Endothelial cell of umbilical vein (primary cell): ENCODE results near the gene EFHB. TPM values are rescaled to one million over a fixed set of nuclear protein-coding genes. Genes with fewer than 3 reads are reported as not detected.
A peak's percentile ranks its signal among the peaks of the same experiment; 100 is the strongest.

Experiments used
- BruUV-seq: library from RNA; stranded (reverse); fragments of 400-500 nt; replicated peaks from 2 replicates; lab custom pipeline; 2021; lab: Mats Ljungman, UMichigan
- CTCF ChIA-PET: fragments of 300-600, 350-600 bp; sonication (Branson Sonifier 250); formaldehyde crosslinking; loops from one replicate; lab custom pipeline; 2021; ENCODE audit warnings: antibody characterized with exemption, inconsistent platforms; lab: Charles Lee
- POLR2A ChIA-PET: fragments of 300-600, 350-600 bp; sonication (Branson Sonifier 250); formaldehyde crosslinking; loops from one replicate; lab custom pipeline; 2021; ENCODE audit warnings: antibody characterized with exemption, inconsistent platforms; lab: Charles Lee
- DNase-seq: peaks from one replicate; pipeline ENCODE4 v3.0.0-alpha.2; 2011; ENCODE audit warnings: low read depth, low spot score
- FAIRE-seq: peaks from 2 replicates; lab custom pipeline; 2011; peaks lifted over from hg19 to GRCh38; lab: Jason Lieb, UNC
- H2AFZ ChIP-seq: 2 replicates; pipeline ENCODE4 v1.6.0; 2012; ENCODE audit warnings: low read depth, low read length, control low read depth, inconsistent platforms
- H3K27ac ChIP-seq: 2 replicates; pipeline ENCODE4 v1.5.1; 2011; ENCODE audit warnings: low read depth, mild to moderate bottlenecking, control low read depth, low read length, moderate library complexity; ENCODE audit not compliant: insufficient read depth
- H3K27me3 ChIP-seq, 2 experiments: 2 replicates each; pipeline versions ENCODE4 v1.6.0 to v1.6.1; 2011; ENCODE audit warnings: low read length in 2 of 2, mixed read lengths in 1 of 2; ENCODE audit not compliant: control insufficient read depth in 2 of 2, insufficient read depth in 2 of 2
- H3K36me3 ChIP-seq, 2 experiments: 2 replicates in 1 of 2; 3 replicates in 1 of 2; pipeline ENCODE4 v1.5.1; 2011; ENCODE audit warnings: low read length in 2 of 2, mild to moderate bottlenecking in 1 of 2, moderate library complexity in 1 of 2; ENCODE audit not compliant: control insufficient read depth in 2 of 2, insufficient read depth in 2 of 2; ENCODE audit errors: extremely low read depth in 1 of 2
- H3K4me1 ChIP-seq: 3 replicates; pipeline ENCODE4 v1.5.1; 2011; ENCODE audit warnings: mild to moderate bottlenecking, low read length; ENCODE audit not compliant: control insufficient read depth, insufficient read depth; ENCODE audit errors: extremely low read depth
- H3K4me2 ChIP-seq: 2 replicates; pipeline ENCODE4 v1.6.1; 2011; ENCODE audit warnings: low read length, control low read depth, mixed read lengths; ENCODE audit not compliant: insufficient read depth
- H3K4me3 ChIP-seq, 3 experiments: fragments of 200-600 bp in 1 of 3; sonication (generic), shearing (Covaris generic) in 1 of 3; replicated peaks in 1 of 3; 2 replicates each; pipeline ENCODE4 v1.5.1; 2011 to 2016; ENCODE audit warnings: control low read depth in 3 of 3, low read length in 3 of 3, mild to moderate bottlenecking in 2 of 3, inconsistent platforms in 1 of 3, low read depth in 1 of 3, moderate library complexity in 1 of 3; ENCODE audit not compliant: insufficient read depth in 1 of 3
- H3K79me2 ChIP-seq: 2 replicates; pipeline ENCODE4 v1.6.0; 2012; ENCODE audit warnings: low read length, inconsistent platforms; ENCODE audit not compliant: control insufficient read depth, insufficient read depth
- H3K9ac ChIP-seq: replicated peaks from 2 replicates; pipeline ENCODE3; 2011; ENCODE audit warnings: low read length, control low read depth; ENCODE audit not compliant: insufficient read depth; ENCODE audit errors: extremely low read depth
- H3K9me1 ChIP-seq: replicated peaks from 3 replicates; pipeline ENCODE4 v1.6.0; 2011; ENCODE audit warnings: mild to moderate bottlenecking, low read length; ENCODE audit not compliant: control insufficient read depth, insufficient read depth; ENCODE audit errors: extremely low read depth
- H3K9me3 ChIP-seq: replicated peaks from 2 replicates; pipeline ENCODE4 v1.5.1; 2012; ENCODE audit warnings: low read length, inconsistent platforms; ENCODE audit not compliant: control insufficient read depth, insufficient read depth
- H4K20me1 ChIP-seq: replicated peaks from 2 replicates; pipeline ENCODE3; 2011; ENCODE audit warnings: mild to moderate bottlenecking, low read length; ENCODE audit not compliant: control insufficient read depth, insufficient read depth; ENCODE audit errors: extremely low read depth
- CTCF ChIP-seq, 2 donors: IDR thresholded peaks; 1 replicate in 1 of 2; 2 replicates in 1 of 2; pipeline ENCODE4 v1.5.1; 2011; ENCODE audit warnings: low read length in 2 of 2, mild to moderate bottlenecking in 2 of 2, moderate library complexity in 2 of 2, control low read depth in 1 of 2, inconsistent platforms in 1 of 2, low read depth in 1 of 2; ENCODE audit not compliant: insufficient read depth in 1 of 2; ENCODE audit errors: extremely low read depth in 1 of 2
- GATA2 ChIP-seq: IDR thresholded peaks from 2 replicates; pipeline ENCODE4 v1.7.0; 2011; ENCODE audit warnings: low read depth, mild to moderate bottlenecking, moderate library complexity, mixed read lengths, low read length; ENCODE audit not compliant: insufficient read length, insufficient read depth
- JUN ChIP-seq: IDR thresholded peaks from 2 replicates; pipeline ENCODE4 v1.6.1; 2011; ENCODE audit warnings: borderline replicate concordance, low read depth; ENCODE audit not compliant: insufficient read length, insufficient read depth
- MYC ChIP-seq: IDR thresholded peaks from one replicate; pipeline ENCODE4 v1.6.1; 2011; ENCODE audit warnings: mild to moderate bottlenecking, low read depth, low read length
- POLR2A ChIP-seq: IDR thresholded peaks from 2 replicates; pipeline ENCODE4 v1.6.1; 2012; ENCODE audit warnings: low read depth, mild to moderate bottlenecking, control low read depth, low read length
- dilution Hi-C: fragments of 300-500 bp; cut with MboI; formaldehyde crosslinking; loops from one replicate; pipeline ENCODE4 v1.15.0; 2019; ENCODE audit warnings: low sequenced_read_pairs; ENCODE audit not compliant: extremely low pct_ligation_motif_present
- intact Hi-C: fragments of 100-400 bp; cut with micrococcal nuclease; formaldehyde crosslinking; loops from one replicate; pipeline ENCODE4 v1.10.0; 2022
- polyA plus RNA-seq, 4 experiments: library from polyadenylated mRNA; depleted of rRNA in 3 of 4; stranded (reverse) in 3 of 4; unstranded in 1 of 4; fragments of >200 nt; gene quantifications; 2 replicates each; pipeline versions ENCODE4 v1.2.1 to v1.2.3, GENCODE V29; 2011 to 2012; ENCODE audit warnings: missing spikeins in 1 of 4
- total RNA-seq: library from RNA; stranded (reverse); gene quantifications from 2 replicates; pipeline ENCODE4 v1.2.3, GENCODE V29; 2021

Gene EFHB
- total and polyA plus RNA-seq, 2 donors (not counting 3 experiments of a cell fraction or from before 2014, with no cell fraction given): 0.82 TPM; not detected in 1

GRCh38 chr3:19886404-19886803, 47.6 kb downstream of the EFHB start:
- intact Hi-C loops (loop anchor here (5.0 kb wide), 2 partner anchors 271 to 1464 kb away; no protein-coding TSS in a partner anchor), dilution Hi-C loops (no loop called here)
- CTCF ChIA-PET: interaction anchor here (0.6 to 6.4 kb wide), 17 partner anchors 9 to 301 kb away, joined by 3 to 46 read pairs (median 4); partner anchors contain the start of genes KAT2B and SGO1
- POLR2A ChIA-PET: interaction anchor here (0.7 kb wide), 1 partner anchor 11 kb away, joined by 3 read pairs; no protein-coding TSS in a partner anchor
- no peak for TF ChIP-seq JUN
- TF ChIP-seq POLR2A: no peak
- no peak for TF ChIP-seq CTCF (IDR thresholded peaks at IDR 0.05; ENCODE audit: extremely low read depth in 1 of 2, insufficient read depth in 1 of 2, low read depth in 1 of 2, low read length in 2 of 2)
- no peak for TF ChIP-seq GATA2
- no peak for TF ChIP-seq MYC
- Histone ChIP-seq H3K9me3 (no peaks in the 10 kb centered on the region), H3K36me3 (no peaks in the 10 kb centered on the region), H3K9me1 (no peaks in the 10 kb centered on the region), H3K27me3 (no peaks in the 10 kb centered on the region), H3K4me1 (peaks cover 20% of the 10 kb centered on the region), H3K27ac (no peak overlapping the region), H3K9ac (no peak overlapping the region), H3K79me2 (no peaks in the 10 kb centered on the region), H2AFZ (no peak overlapping the region), H4K20me1 (no peaks in the 10 kb centered on the region), H3K4me2 (no peak overlapping the region), H3K4me3 (no peak overlapping the region)
- BruUV-seq: no TSS peak
- no peak for DNase-seq
- FAIRE-seq: no peak

- H3K79me2 ChIP-seq: no peaks in the 10 kb centered on the region
- H3K36me3 ChIP-seq: no peaks in the 10 kb centered on the region
- BruUV-seq: no TSS peak
- no peaks in the 10 kb centered on the region for H4K20me1 ChIP-seq
- dilution Hi-C loops (no loop called here), intact Hi-C loops (loop anchor here (1.0 to 5.0 kb wide), 6 partner anchors 15 to 1463 kb away; partner anchors contain the start of genes KAT2B, RAB5A and SGO1)
- DNase-seq (peak; percentile 47), FAIRE-seq (peak; percentile 67)
- CTCF ChIA-PET: interaction anchor here (0.9 to 6.4 kb wide), 9 partner anchors 15 to 302 kb away, joined by 3 to 46 read pairs (median 6); partner anchors contain the start of gene KAT2B
- no peak overlapping the region for H3K4me2 ChIP-seq
- no peaks in the 10 kb centered on the region for H3K9me3 ChIP-seq
- peaks cover 20% of the 10 kb centered on the region for H3K4me1 ChIP-seq
- no peak overlapping the region for H3K4me3 ChIP-seq
- H3K27me3 ChIP-seq: no peaks in the 10 kb centered on the region
- no peak overlapping the region for H3K27ac ChIP-seq
- POLR2A ChIA-PET: no interaction called here
- TF ChIP-seq MYC (no peak), GATA2 (peak; percentile 44), CTCF (IDR thresholded peaks at IDR 0.05; ENCODE audit: extremely low read depth in 1 of 2, insufficient read depth in 1 of 2, low read depth in 1 of 2, low read length in 2 of 2) (peak; percentile 46 to 51)
- no peak overlapping the region for H3K9ac ChIP-seq
- H2AFZ ChIP-seq: peak overlapping the region; percentile 50
- no peaks in the 10 kb centered on the region for H3K9me1 ChIP-seq
Measured at GRCh38 chr3:19885468-19885867, 48.5 kb downstream of the EFHB start.
